ENCODE data around the gene NGF. TPM values are rescaled to one million over a fixed set of nuclear protein-coding genes. Genes with fewer than 3 reads are reported as not detected.

NGF gene
- total and polyA plus RNA-seq, 2 of the 8 experiments (the other 6 are each of a cell fraction or from before 2014, with no cell fraction given) = 1.6 TPM; not detected in 1

GRCh38 chr1:115326419-115326818 is 11.6 kb downstream of the NGF start (continued):
- TF ChIP-seq CHD7 (IDR thresholded peaks at IDR 0.05; ENCODE audit: insufficient replicate concordance, low read length) (no peak), RFX5 (IDR thresholded peaks at IDR 0.05; ENCODE audit: borderline replicate concordance, low read depth, low read length) (no peak), HDAC2 (IDR thresholded peaks at IDR 0.05; ENCODE audit: borderline replicate concordance in 1 of 2, low read depth in 2 of 2, low read length in 2 of 2) (no peak), SP1 (IDR thresholded peaks at IDR 0.05; ENCODE audit: low read depth, low read length) (no peak), BACH1 (IDR thresholded peaks at IDR 0.05; ENCODE audit: low read length) (no peak), POLR2A (IDR thresholded peaks at IDR 0.05; ENCODE audit: control extremely low read depth in 1 of 2, low read depth in 2 of 2, low read length in 2 of 2) (no peak)

All from H1 (cell line).